Glomerular visceral epithelial cell (primary cell): ENCODE results near the gene LARP1.
"Not testable (repeated sequence)": the region's sequence is repeated elsewhere in the genome, so short reads cannot be mapped to it uniquely, and the experiment has no call there.

Experiments used
- DNase-seq: peaks from one replicate; pipeline ENCODE4 v3.0.0-alpha.2; 2016; ENCODE audit errors: extremely low spot score

Gene LARP1

DNA sequence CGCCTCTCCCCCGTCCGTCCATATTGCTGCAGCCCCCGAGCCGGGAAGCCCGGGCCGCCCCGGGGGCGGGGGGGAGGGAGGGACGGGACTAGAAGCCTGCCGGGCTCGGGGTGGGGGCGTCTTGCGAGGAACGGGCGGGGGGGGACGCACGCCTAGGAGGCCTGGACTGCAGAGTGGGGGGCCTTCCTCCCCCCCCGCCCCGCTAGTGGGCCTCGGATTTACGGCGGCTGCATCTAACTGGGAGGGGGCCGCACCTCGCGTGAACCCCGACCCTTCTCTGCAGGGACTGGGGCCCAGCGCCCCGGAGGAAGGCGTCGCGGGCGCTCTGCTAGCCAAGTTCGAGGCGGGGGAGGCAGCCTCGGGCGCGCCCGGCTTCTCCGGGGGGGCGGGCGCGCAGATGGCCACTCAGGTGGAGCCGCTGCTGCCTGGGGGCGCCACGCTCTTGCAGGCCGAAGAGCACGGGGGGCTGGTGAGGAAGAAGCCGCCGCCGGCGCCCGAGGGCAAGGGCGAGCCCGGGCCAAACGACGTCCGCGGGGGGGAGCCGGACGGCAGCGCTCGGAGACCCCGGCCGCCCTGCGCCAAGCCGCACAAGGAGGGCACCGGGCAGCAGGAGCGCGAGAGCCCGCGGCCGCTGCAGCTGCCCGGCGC, at the start of gene LARP1:
Gene LARP1, plus strand, starts transcription at position 17 of the 648 bp plus-strand sequence. Its CDS starts 381 bp downstream, at position 398.
- DNase-seq, result peak; percentile 38

DNA sequence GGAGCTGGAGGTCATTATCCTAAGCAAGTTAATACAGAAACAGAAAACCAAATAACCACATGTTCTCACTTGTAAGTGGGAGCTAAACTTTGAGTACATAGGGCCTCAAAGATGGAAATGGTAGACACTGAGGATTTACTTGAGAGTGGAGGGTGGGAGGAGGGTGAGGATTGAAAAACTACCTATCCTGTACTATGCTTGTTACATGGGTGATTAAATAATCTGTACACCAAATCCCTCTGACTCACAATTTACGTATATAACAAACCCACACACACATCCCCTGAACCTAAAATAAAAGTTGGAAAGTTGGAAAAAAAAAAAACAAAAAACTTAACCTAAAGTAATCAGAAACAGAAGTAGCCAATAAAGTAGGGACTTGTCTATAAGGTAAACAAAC, 48.8 kb upstream of the LARP1 start:
- no peak for DNase-seq

GRCh38 chr5:154707641-154708040, 47.5 kb upstream of the LARP1 start:
- no peak for DNase-seq

GRCh38 chr5:154708207-154708606, 47.0 kb upstream of the LARP1 start:
- no peak for DNase-seq

DNA sequence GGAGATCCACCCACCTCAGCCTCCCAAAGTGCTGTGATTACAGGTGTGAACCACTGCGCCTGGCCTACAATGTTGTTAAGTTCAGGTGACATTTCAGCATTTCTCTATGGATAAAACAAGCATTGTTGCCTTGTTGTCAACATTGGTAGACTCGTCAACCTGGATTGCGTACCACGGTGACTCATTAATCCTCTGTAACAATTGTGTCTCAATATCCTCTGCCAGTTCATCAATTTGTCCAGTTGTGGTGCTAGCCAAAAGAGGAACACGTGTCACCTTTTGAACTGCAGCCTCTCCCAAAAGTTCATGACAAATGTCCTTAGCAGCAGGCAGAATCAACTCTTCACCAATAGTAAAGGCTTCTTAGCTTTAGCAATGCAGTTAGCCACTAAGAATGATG, 46.3 kb upstream of the LARP1 start:
- no peak for DNase-seq

DNA sequence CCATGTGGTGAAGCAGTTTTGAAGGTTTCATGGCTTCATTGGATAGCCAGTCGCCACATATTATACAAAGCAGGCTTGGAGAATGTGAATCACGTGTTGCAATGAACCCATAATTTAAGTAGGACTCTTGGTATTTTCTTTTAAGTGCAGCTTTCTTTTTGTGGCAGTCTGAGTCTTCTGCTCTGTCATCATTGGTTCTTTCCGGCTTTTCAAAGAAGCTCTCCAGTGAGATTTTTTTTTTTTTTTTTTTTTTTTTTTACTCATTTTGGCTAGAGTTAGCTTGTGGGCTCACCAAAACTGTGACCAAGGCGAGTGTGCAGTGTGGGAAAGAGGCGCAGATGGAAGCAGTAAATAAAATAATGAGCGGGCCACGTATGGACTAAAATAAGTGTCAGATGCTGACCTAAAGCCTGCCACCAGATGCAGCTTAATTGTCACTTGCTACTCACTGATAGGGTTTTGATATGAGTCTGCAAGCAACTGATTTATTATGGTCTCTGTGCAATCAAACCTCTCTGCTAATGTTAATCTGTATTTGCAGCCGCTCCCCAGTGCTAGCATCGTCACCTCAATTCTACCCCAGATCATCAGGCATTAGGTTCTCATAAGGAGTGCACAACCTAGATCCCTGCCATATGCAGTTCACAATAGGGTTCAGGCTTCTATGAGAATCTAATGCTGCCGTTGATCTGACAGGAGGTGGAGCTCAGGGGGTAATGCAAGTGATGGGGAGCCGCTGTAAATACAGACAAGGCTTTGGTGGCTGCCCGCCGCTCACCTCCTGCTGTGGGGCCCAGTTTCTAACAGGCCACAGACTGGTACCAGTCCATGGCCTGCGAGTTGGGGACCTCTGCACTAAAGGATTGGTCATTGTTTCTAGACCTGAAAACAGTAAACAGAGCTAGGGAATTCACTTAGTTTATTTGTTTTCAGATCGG, 45.5 kb upstream of the LARP1 start:
- no peak for DNase-seq

- no peak for DNase-seq
These were observed 42.4 kb upstream of the LARP1 start for GRCh38 chr5:154712518-154713437.

DNA sequence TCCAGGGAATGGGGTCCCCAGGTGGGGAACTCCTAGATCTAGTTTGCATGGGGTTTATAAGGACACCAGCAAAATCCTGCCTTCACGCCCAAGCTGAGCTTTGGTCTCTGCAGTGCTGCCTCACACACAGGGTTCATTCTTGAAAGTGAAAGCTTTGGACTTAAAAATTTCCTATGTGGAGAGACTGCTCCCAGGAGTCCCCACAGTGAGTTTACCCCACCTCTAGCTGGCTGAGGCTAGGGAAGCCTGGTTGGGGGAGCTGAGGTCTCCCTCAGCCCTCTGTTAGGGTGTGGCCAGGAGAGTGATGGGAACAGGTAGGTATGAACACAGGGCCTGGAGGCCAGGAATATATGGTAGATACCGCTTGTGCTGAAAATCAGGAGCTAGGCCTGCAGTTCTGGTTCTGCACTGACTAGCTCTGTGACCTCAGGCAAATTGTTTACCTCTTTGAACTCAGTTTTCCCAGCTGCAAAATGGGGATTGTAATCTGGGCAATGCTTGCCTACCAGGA, 41.5 kb upstream of the LARP1 start:
- no peak for DNase-seq

GRCh38 chr5:154714266-154714986, 40.8 kb upstream of the LARP1 start:
- DNase-seq, result no peak

DNA sequence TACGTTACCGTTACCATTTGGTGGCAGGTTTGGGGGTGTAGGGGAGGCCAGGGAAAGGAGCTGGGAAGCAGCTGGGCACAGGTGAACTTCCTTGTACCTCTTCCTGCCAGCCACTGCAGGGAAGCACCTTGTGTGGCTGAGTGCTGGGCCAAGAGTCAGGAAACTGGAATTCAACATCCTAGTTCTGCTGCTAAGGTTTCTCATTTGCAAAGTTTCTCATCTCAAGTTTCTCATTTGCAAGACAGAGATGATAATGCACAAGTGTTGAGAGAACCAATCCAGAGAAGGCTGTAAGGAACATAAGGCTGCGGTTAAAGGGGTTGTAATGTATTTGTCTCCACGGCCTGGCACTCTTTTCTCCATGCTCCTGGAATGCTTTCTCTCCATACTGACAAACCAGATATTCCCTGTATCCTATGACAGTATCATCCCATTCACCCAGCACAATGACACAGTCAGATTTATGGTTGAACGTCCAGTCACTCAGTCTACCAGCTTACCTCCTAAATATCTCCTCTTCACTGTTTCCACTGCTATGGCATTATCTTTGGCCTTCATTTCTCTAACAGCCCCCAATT, 33.6 kb upstream of the LARP1 start:
- DNase-seq, result no peak

DNA sequence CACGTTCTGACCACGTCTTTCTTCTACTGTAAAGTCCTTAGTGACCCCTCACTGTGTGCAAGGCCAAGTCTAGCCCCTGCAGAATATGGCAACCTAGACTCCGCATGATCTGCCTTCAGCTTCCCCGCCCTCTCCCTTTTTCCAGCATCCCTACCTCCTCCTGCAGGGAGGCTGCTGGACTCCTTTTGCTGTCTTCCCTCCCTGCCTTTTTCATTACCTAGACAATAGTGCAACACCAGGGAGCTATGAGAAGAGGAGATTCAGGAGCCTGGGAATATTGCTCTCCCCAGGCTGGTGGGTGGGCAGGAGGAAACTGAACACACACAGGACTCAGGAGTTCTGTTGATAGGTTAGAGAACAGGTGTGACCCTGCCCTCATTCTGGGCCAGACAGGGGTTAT, 33.1 kb upstream of the LARP1 start:
- DNase-seq, result no peak

DNA sequence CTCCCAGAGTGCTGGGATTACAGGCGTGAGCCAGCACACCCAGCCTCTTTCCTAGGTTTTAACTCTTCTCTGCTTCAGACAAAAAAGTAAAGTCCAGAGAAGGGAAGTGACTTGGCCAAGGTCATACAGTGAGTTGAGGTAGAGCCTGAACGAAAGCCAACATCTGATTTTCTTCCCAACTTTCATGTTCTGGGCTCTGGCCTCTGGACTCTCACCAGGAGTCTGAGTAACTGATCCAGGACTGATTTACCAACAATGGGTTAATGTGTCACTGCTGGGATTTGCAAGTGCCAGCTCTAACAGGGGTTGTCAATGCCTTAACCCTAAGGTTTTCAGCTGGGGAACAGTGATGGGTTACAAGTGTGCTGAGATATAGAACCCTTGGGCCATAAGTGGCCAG, 32.2 kb upstream of the LARP1 start:
- no peak for DNase-seq

GRCh38 chr5:154723740-154724505, 31.3 kb upstream of the LARP1 start:
- DNase-seq, result no peak

DNA sequence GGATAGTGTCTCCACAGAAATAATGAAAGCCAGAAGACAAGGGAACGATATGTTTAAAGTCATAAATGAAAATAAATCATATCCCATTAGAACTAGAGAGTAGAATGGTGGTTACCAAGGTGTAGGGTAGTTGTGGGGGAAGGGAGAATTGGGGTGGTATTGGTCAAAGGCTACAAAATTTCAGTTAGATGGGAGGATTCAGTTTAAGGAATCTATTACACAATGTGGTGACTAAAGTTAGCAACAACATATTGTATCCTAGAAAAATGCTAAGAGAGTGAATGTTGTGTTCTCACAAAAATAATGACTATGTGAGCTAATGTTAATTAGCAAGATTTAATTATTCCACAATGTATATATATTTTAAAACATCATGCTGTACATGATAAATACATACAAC, 27.8 kb upstream of the LARP1 start:
- DNase-seq, result no peak

- DNase-seq, result no peak
These were observed 26.1 kb upstream of the LARP1 start for GRCh38 chr5:154728939-154729588.

DNA sequence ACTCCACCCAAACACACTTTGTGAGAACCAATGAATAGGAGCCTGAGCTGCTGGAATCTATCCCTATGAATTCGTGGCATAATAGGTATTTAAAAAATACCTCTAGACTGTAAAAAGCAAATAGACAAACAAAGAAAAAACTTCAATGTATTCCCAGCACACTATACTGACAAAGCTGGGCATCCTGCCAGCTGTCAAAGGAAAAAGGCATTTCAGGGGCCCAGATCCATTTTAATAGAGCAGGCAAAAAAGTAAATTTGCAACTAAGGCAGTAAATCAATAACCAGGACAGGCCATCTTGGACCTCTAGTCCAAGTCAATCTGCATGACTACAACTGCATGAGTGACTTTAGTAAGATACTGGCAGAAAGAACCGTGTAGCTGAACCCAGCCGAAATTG, 25.6 kb upstream of the LARP1 start:
- DNase-seq, result no peak

- DNase-seq, result not testable (repeated sequence)
These were observed 24.4 kb upstream of the LARP1 start for GRCh38 chr5:154730761-154731160.

GRCh38 chr5:154732212-154732611, 23.0 kb upstream of the LARP1 start:
- no peak for DNase-seq
